PC-9 (cell line): ENCODE results near the gene KRCC1. TPM values are rescaled to one million over a fixed set of nuclear protein-coding genes. Genes with fewer than 3 reads are reported as not detected.

Source experiments
- BruUV-seq: library from RNA; stranded (reverse); fragments of 400-500 nt; replicated peaks from 2 replicates; lab custom pipeline; 2021; lab: Mats Ljungman, UMichigan
- CTCF ChIA-PET: fragments of 300-600 bp; sonication (Branson Sonifier 250); formaldehyde crosslinking; loops from one replicate; lab custom pipeline; 2022; ENCODE audit warnings: antibody characterized with exemption; lab: Charles Lee
- POLR2A ChIA-PET: fragments of 300-600 bp; sonication (Branson Sonifier 250); formaldehyde crosslinking; loops from one replicate; lab custom pipeline; 2022; ENCODE audit warnings: antibody characterized with exemption; ENCODE audit not compliant: unreplicated experiment; lab: Charles Lee
- DNase-seq, 2 experiments: peaks; one replicate each; pipeline versions ENCODE4 v3.0.0 to v3.0.0-alpha.2; 2015 to 2022; ENCODE audit warnings: mixed read lengths in 1 of 2
- H2AFZ ChIP-seq: fragments of 200-600 bp; sonication (generic); 2 replicates; pipeline ENCODE4 v1.8.1; 2017; ENCODE audit warnings: antibody characterized with exemption
- H3F3A ChIP-seq: fragments of 200-600 bp; sonication (generic); 2 replicates; pipeline ENCODE4 v1.8.1; 2017; ENCODE audit warnings: antibody characterized with exemption, mild to moderate bottlenecking, low read depth; ENCODE audit not compliant: insufficient read depth
- H3K27ac ChIP-seq: fragments of 200-600 bp; sonication (generic); 2 replicates; pipeline ENCODE4 v1.6.1; 2016; ENCODE audit warnings: mixed run types
- H3K27me3 ChIP-seq: fragments of 200-600 bp; sonication (generic); 2 replicates; pipeline ENCODE4 v1.6.1; 2016; ENCODE audit warnings: low read depth, mixed run types; ENCODE audit not compliant: insufficient read depth
- H3K36me3 ChIP-seq: fragments of 200-600 bp; sonication (generic); 2 replicates; pipeline ENCODE4 v1.6.1; 2016; ENCODE audit warnings: low read depth, mixed run types
- H3K4me1 ChIP-seq: fragments of 200-600 bp; sonication (generic); replicated peaks from 2 replicates; pipeline ENCODE4 v1.6.1; 2016; ENCODE audit warnings: mixed run types; ENCODE audit not compliant: insufficient read depth
- H3K4me2 ChIP-seq: fragments of 200-600 bp; sonication (generic); 2 replicates; pipeline ENCODE4 v1.6.1; 2017; ENCODE audit warnings: mixed run types
- H3K4me3 ChIP-seq: fragments of 200-600 bp; sonication (generic); 2 replicates; pipeline ENCODE4 v1.6.1; 2016; ENCODE audit warnings: mixed run types
- H3K79me2 ChIP-seq: fragments of 200-600 bp; sonication (generic); 2 replicates; pipeline ENCODE4 v1.6.1; 2017; ENCODE audit warnings: low read depth, mixed run types
- H3K9me2 ChIP-seq: fragments of 200-600 bp; sonication (generic); 2 replicates; pipeline ENCODE4 v1.8.1; 2017; ENCODE audit warnings: mild to moderate bottlenecking; ENCODE audit not compliant: insufficient read depth
- H3K9me3 ChIP-seq: fragments of 200-600 bp; sonication (generic); 2 replicates; pipeline ENCODE4 v1.8.1; 2016; ENCODE audit warnings: low read depth; ENCODE audit not compliant: insufficient read depth
- H4K20me1 ChIP-seq: fragments of 200-600 bp; sonication (generic); 2 replicates; pipeline ENCODE4 v1.8.1; 2017; ENCODE audit not compliant: insufficient read depth
- EZH2 ChIP-seq: fragments of 200-600 bp; sonication (generic); IDR thresholded peaks from 2 replicates; pipeline ENCODE4 v1.8.0; 2017; ENCODE audit warnings: antibody characterized with exemption, low read depth
- intact Hi-C: fragments of 100-400 bp; cut with micrococcal nuclease; formaldehyde crosslinking; loops from one replicate; pipeline ENCODE4 v1.10.0; 2022; ENCODE audit not compliant: unreplicated experiment
- total RNA-seq: library from RNA; stranded (reverse); gene quantifications from 2 replicates; pipeline ENCODE4 v1.2.3, GENCODE V29; 2021
- TF ChIP-seq, protein P1 (sequence below): fragments of 200-600 bp; sonication (generic); conservative IDR thresholded peaks from 2 replicates; pipeline ENCODE4 v1.6.1; 2017; ENCODE audit warnings: mixed run types, antibody characterized with exemption, mild to moderate bottlenecking, moderate library complexity

Gene KRCC1
- total RNA-seq, 1 experiment from 2014 or later, result 17.4 TPM

DNA sequence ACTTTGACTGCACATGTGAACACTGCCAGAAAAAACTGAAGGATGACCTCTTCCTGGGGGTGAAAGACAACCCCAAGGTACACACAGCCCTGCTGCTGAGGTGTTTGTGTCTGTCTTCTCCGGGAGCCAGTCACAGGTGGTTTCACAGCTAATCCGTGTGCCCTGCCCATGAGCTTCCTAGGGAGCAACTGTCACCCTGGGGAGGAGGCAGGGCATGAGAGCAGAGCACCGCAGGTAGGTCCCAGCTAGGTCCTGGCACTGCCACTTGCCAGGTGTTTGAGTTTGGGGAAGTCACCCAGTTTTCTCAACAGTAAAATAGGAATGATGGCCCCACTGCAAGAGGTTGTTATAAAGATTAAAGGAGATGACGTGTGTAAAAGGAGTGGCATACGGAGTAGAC lies 41.1 kb upstream of the KRCC1 start:
- intact Hi-C loops, result no loop called here
- H3K27me3 ChIP-seq, result peaks cover 14% of the 10 kb centered on the region; the same call in 1 of the 2 replicates

DNA sequence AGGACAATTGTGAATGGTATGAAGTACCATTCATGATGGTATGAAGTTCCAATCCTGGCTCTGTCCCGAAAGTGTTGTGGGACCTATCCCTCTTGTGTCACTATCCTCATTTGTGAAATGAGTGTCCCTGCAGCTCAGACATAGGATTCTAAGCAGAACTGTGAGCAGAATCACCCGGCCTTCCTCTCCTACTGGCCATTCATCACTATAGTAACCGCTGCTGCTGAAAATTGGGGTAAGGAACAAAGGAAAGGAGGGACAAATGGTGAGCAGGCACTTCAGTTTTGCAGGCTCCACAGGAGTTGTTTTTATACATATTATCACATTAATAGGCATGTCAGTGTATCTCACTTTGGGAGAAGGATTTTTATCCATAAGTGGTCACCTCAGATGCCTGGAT lies 39.4 kb upstream of the KRCC1 start:
- BruUV-seq, result no TSS peak
- Histone ChIP-seq H3K27me3 (peaks cover 14% of the 10 kb centered on the region; the same call in 1 of the 2 replicates), H3K4me1 (0 out of 2 replicates have a peak, but pooled peaks cover 2% of the 10 kb centered on the region), H4K20me1 (no peaks in the 10 kb centered on the region), H3K9me3 (no peaks in the 10 kb centered on the region), H3K4me2 (no peak overlapping the region), H3K79me2 (no peaks in the 10 kb centered on the region), H3F3A (peaks cover 1% of the 10 kb centered on the region; the same call in 1 of the 2 replicates), H3K27ac (no peak overlapping the region), H2AFZ (no peak overlapping the region), H3K9me2 (no peaks in the 10 kb centered on the region), H3K4me3 (no peak overlapping the region), H3K36me3 (no peaks in the 10 kb centered on the region)
- intact Hi-C loops, result no loop called here
- ChIA-PET CTCF (no interaction called here), POLR2A (no interaction called here)
- no peak for TF ChIP-seq EZH2
- DNase-seq, result no peak

More for the DNA sequence above, 41.1 kb upstream of the KRCC1 start:
- no peaks in the 10 kb centered on the region for H3K36me3 ChIP-seq
- H4K20me1 ChIP-seq, result no peaks in the 10 kb centered on the region
- TF ChIP-seq, protein P1, sequence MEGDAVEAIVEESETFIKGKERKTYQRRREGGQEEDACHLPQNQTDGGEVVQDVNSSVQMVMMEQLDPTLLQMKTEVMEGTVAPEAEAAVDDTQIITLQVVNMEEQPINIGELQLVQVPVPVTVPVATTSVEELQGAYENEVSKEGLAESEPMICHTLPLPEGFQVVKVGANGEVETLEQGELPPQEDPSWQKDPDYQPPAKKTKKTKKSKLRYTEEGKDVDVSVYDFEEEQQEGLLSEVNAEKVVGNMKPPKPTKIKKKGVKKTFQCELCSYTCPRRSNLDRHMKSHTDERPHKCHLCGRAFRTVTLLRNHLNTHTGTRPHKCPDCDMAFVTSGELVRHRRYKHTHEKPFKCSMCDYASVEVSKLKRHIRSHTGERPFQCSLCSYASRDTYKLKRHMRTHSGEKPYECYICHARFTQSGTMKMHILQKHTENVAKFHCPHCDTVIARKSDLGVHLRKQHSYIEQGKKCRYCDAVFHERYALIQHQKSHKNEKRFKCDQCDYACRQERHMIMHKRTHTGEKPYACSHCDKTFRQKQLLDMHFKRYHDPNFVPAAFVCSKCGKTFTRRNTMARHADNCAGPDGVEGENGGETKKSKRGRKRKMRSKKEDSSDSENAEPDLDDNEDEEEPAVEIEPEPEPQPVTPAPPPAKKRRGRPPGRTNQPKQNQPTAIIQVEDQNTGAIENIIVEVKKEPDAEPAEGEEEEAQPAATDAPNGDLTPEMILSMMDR, result no peak
- no peak for TF ChIP-seq EZH2
- H3K4me2 ChIP-seq, result no peak overlapping the region
- CTCF ChIA-PET, result no interaction called here
- H3K79me2 ChIP-seq, result no peaks in the 10 kb centered on the region
- H3K4me1 ChIP-seq, result 0 out of 2 replicates have a peak, but pooled peaks cover 6% of the 10 kb centered on the region
- POLR2A ChIA-PET, result no interaction called here
- no peak for DNase-seq
- no TSS peak for BruUV-seq
- H3K9me3 ChIP-seq, result no peaks in the 10 kb centered on the region
- peaks cover 5% of the 10 kb centered on the region; the same call in 1 of the 2 replicates for H3F3A ChIP-seq
- no peaks in the 10 kb centered on the region for H3K9me2 ChIP-seq
- no peak overlapping the region for H2AFZ ChIP-seq
- no peak overlapping the region for H3K4me3 ChIP-seq
- H3K27ac ChIP-seq, result no peak overlapping the region

DNA sequence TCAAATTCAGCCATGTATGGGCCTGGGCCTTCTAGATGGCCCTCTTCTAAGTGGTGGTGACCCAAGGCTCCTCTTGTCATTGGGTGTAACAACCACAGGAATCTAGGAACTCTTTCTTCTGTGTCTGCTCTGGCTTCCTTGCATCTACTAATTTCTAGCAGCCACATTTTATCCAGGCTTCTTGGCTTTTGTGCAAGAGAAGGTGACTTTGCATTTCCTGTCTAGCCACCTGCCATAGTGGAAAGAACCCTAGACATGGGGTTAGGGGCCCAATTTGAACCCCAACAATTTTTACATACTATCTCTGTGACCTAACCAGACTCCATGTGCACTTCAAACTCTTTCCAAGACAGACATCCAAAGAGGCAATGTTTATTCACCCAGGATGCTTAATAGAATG lies 37.2 kb upstream of the KRCC1 start:
- intact Hi-C loops, result no loop called here

More for the DNA sequence above, 37.2 kb upstream of the KRCC1 start:
- TF ChIP-seq, protein P1, result no peak
- TF ChIP-seq EZH2, result no peak
- H3K4me3 ChIP-seq, result no peak overlapping the region
- H3K9me2 ChIP-seq, result peaks cover 4% of the 10 kb centered on the region; the same call in 1 of the 2 replicates
- no TSS peak for BruUV-seq
- CTCF ChIA-PET, result no interaction called here
- H3K79me2 ChIP-seq, result no peaks in the 10 kb centered on the region
- no peaks in the 10 kb centered on the region for H3F3A ChIP-seq
- H3K36me3 ChIP-seq, result no peaks in the 10 kb centered on the region
- H3K27me3 ChIP-seq, result peaks cover 14% of the 10 kb centered on the region; the same call in 1 of the 2 replicates
- no peak overlapping the region for H3K27ac ChIP-seq
- no peak overlapping the region for H3K4me2 ChIP-seq
- H2AFZ ChIP-seq, result no peak overlapping the region
- POLR2A ChIA-PET, result no interaction called here
- H3K4me1 ChIP-seq, result no peaks in the 10 kb centered on the region
- no peaks in the 10 kb centered on the region for H4K20me1 ChIP-seq
- no peaks in the 10 kb centered on the region for H3K9me3 ChIP-seq
- DNase-seq, result no peak
